HepG2 (cell line): Measurements from ENCODE around the gene HDAC5. TPM values are rescaled to one million over a fixed set of nuclear protein-coding genes. Genes with fewer than 3 reads are reported as not detected.
A peak's percentile ranks its signal among the peaks of the same experiment; 100 is the strongest.

Source experiments
- CTCF ChIP-seq: sonication (generic); formaldehyde crosslinking; IDR thresholded peaks from 2 replicates; pipeline ENCODE4 v1.5.0; 2020; ENCODE audit warnings: mild to moderate bottlenecking, missing genetic modification reagents, moderate library complexity
- FOXK1 ChIP-seq: sonication (generic); formaldehyde crosslinking; IDR thresholded peaks from 2 replicates; pipeline ENCODE4 v1.4.0; 2020; ENCODE audit warnings: low read depth, missing genetic modification reagents, borderline replicate concordance
- HNF4G ChIP-seq, 2 experiments: sonication (generic) in 1 of 2; formaldehyde crosslinking in 1 of 2; IDR thresholded peaks; 2 replicates each; pipeline versions ENCODE4 v1.4.0 to v1.6.1; 2011 to 2020; ENCODE audit warnings: borderline replicate concordance in 2 of 2, low read depth in 2 of 2, mild to moderate bottlenecking in 2 of 2, low read length in 1 of 2, missing genetic modification reagents in 1 of 2, moderate library complexity in 1 of 2
- KDM5B ChIP-seq: sonication (generic); formaldehyde crosslinking; IDR thresholded peaks from 2 replicates; pipeline ENCODE4 v1.4.0; 2020; ENCODE audit warnings: missing genetic modification reagents, mild to moderate bottlenecking, borderline replicate concordance
- MXD1 ChIP-seq: sonication (generic); formaldehyde crosslinking; IDR thresholded peaks from 2 replicates; pipeline ENCODE4 v1.4.0; 2020; ENCODE audit warnings: mild to moderate bottlenecking, missing genetic modification reagents
- PRDM15 ChIP-seq: sonication (generic); formaldehyde crosslinking; IDR thresholded peaks from 2 replicates; pipeline ENCODE4 v1.4.0; 2020; ENCODE audit warnings: missing genetic modification reagents
- PRPF4 ChIP-seq: fragments of 200-400 bp; formaldehyde crosslinking; IDR thresholded peaks from 2 replicates; pipeline ENCODE4 v1.6.1; 2016; ENCODE audit warnings: low read length, low read depth; ENCODE audit not compliant: poor library complexity, severe bottlenecking
- RXRA ChIP-seq: sonication (generic); formaldehyde crosslinking; IDR thresholded peaks from 2 replicates; pipeline ENCODE4 v1.5.1; 2020; ENCODE audit warnings: missing genetic modification reagents
- RXRB ChIP-seq: IDR thresholded peaks from 2 replicates; pipeline ENCODE4 v1.6.1; 2016; ENCODE audit warnings: borderline replicate concordance, missing genetic modification reagents, missing compliant biosample characterization
- SIN3B ChIP-seq: fragments of 150-350 bp; IDR thresholded peaks from 2 replicates; pipeline ENCODE4 v1.6.1; 2014; ENCODE audit warnings: low read length
- SP140L ChIP-seq: sonication (generic); formaldehyde crosslinking; IDR thresholded peaks from 2 replicates; pipeline ENCODE4 v1.4.0; 2020; ENCODE audit warnings: missing genetic modification reagents, borderline replicate concordance
- TBX2 ChIP-seq: sonication (generic); formaldehyde crosslinking; IDR thresholded peaks from 2 replicates; pipeline ENCODE4 v1.5.0; 2020; ENCODE audit warnings: missing genetic modification reagents, mild to moderate bottlenecking, borderline replicate concordance
- U2AF2 ChIP-seq: fragments of 200-400 bp; formaldehyde crosslinking; IDR thresholded peaks from 2 replicates; pipeline ENCODE4 v1.6.1; 2017; ENCODE audit warnings: low read depth, mild to moderate bottlenecking, low read length
- XRCC5 ChIP-seq: fragments of 200-400 bp; formaldehyde crosslinking; optimal IDR thresholded peaks from 2 replicates; pipeline ENCODE3; 2017; ENCODE audit warnings: mild to moderate bottlenecking, low read length
- ZBTB10 ChIP-seq: sonication (generic); formaldehyde crosslinking; IDR thresholded peaks from 2 replicates; pipeline ENCODE4 v1.4.0; 2020; ENCODE audit warnings: missing genetic modification reagents, borderline replicate concordance
- ZEB1 ChIP-seq: IDR thresholded peaks from 2 replicates; pipeline ENCODE4 v1.6.1; 2012; ENCODE audit warnings: mild to moderate bottlenecking, low read depth, inconsistent platforms; ENCODE audit not compliant: insufficient replicate concordance
- ZFP36L1 ChIP-seq: sonication (generic); formaldehyde crosslinking; IDR thresholded peaks from 2 replicates; pipeline ENCODE4 v1.8.0; 2022; ENCODE audit warnings: mild to moderate bottlenecking, missing genetic modification reagents, moderate library complexity
- ZNF274 ChIP-seq: sonication (generic); formaldehyde crosslinking; IDR thresholded peaks from 2 replicates; pipeline ENCODE4 v1.5.1; 2020; ENCODE audit warnings: mild to moderate bottlenecking, missing genetic modification reagents
- ZNF563 ChIP-seq: sonication (generic); formaldehyde crosslinking; IDR thresholded peaks from 2 replicates; pipeline ENCODE4 v1.8.0; 2022; ENCODE audit warnings: mild to moderate bottlenecking, moderate library complexity, missing genetic modification reagents
- ZNF839 ChIP-seq: sonication (generic); formaldehyde crosslinking; IDR thresholded peaks from 2 replicates; pipeline ENCODE4 v1.4.0; 2020; ENCODE audit warnings: missing genetic modification reagents, mild to moderate bottlenecking, borderline replicate concordance
- ZNF879 ChIP-seq: sonication (generic); formaldehyde crosslinking; IDR thresholded peaks from 2 replicates; pipeline ENCODE4 v1.8.1; 2023; ENCODE audit warnings: missing genetic modification reagents
- polyA plus RNA-seq, 8 experiments: library from polyadenylated mRNA; depleted of rRNA in 3 of 8; stranded (reverse) in 7 of 8; unstranded in 1 of 8; fragments of >200 nt; fragmentation: Illumina TruSeq in 4 of 8; extraction: Trizol in 4 of 8; gene quantifications; 2 replicates each; pipeline versions ENCODE4 v1.2.1 to v1.2.3, GENCODE V29; 2011 to 2016; ENCODE audit warnings: low read depth in 4 of 8, missing spikeins in 1 of 8, mixed read lengths in 1 of 8; ENCODE audit not compliant: insufficient read depth in 1 of 8
- total RNA-seq, 5 experiments: library from RNA; depleted of rRNA; stranded (reverse); fragments of >200 nt; fragmentation: Illumina TruSeq; extraction: Trizol; gene quantifications; 2 replicates each; pipeline ENCODE4 v1.2.3, GENCODE V29; 2016; ENCODE audit warnings: low read depth in 1 of 5

HDAC5 gene
- total and polyA plus RNA-seq, 2 of the 13 experiments (the other 11 are each of a cell fraction or from before 2014, with no cell fraction given), result 46.4 to 85.4 TPM

GRCh38 chr17:44122816-44123355 is 555 bp downstream of the HDAC5 start (continued):
- no peak for TF ChIP-seq PRDM15 (CRISPR knock-in tag)
- no peak for TF ChIP-seq FOXK1
- TF ChIP-seq RXRB, result no peak
- TF ChIP-seq ZNF563 (CRISPR knock-in tag), result 0 out of 2 replicates have a peak, but pooled peaks have one; percentile 60
- no peak for TF ChIP-seq HNF4G (IDR thresholded peaks at IDR 0.05; ENCODE audit: borderline replicate concordance, low read depth, low read length)
- peak; percentile 22; the same call in 1 of the 2 replicates for TF ChIP-seq HNF4G (CRISPR knock-in tag; IDR thresholded peaks at IDR 0.05; ENCODE audit: borderline replicate concordance, low read depth)
- TF ChIP-seq TBX2 (CRISPR knock-in tag), result peak; percentile 18; the same call in 1 of the 2 replicates
- TF ChIP-seq MXD1 (CRISPR knock-in tag), result peak; percentile 29; the same call in 1 of the 2 replicates
- TF ChIP-seq ZNF879, result no peak
- TF ChIP-seq ZEB1, result peak; percentile 35
- peak; percentile 4; the same call in 1 of the 2 replicates for TF ChIP-seq KDM5B (CRISPR knock-in tag)
- TF ChIP-seq RXRA (CRISPR knock-in tag), result 0 out of 2 replicates have a peak, but pooled peaks have one; percentile 23
- TF ChIP-seq PRPF4, result no peak
- peak; percentile 71 for TF ChIP-seq ZBTB10
- TF ChIP-seq SP140L, result no peak
- TF ChIP-seq ZNF274 (CRISPR knock-in tag), result peak; percentile 33; the same call in 1 of the 2 replicates
- TF ChIP-seq ZFP36L1 (CRISPR knock-in tag), result peak; percentile 70; the same call in 1 of the 2 replicates
- TF ChIP-seq SIN3B, result no peak
- no peak for TF ChIP-seq U2AF2
- no peak for TF ChIP-seq ZNF839 (CRISPR knock-in tag)
- TF ChIP-seq XRCC5, result peak; percentile 26
- TF ChIP-seq CTCF (CRISPR knock-in tag), result peak; percentile 24; the same call in 1 of the 2 replicates
